IMR-90 (cell line): ENCODE data around the gene PSORS1C2. TPM values are rescaled to one million over a fixed set of nuclear protein-coding genes. Genes with fewer than 3 reads are reported as not detected.

Experiments
- ATAC-seq: fragments of 200-7000 bp; cut with Tn5 transposase; 2 replicates; pipeline ENCODE4 v1.9.1; 2020; ENCODE audit warnings: low read depth, mild to moderate bottlenecking, moderate library complexity
- BruUV-seq: library from RNA; stranded (reverse); fragments of 400-500 nt; replicated peaks from 2 replicates; lab custom pipeline; 2021; lab: Mats Ljungman, UMichigan
- CTCF ChIA-PET: fragments of 300-600 bp; formaldehyde crosslinking; extraction: SDS; loops from one replicate; lab custom pipeline; 2021; ENCODE audit warnings: antibody characterized with exemption; lab: Yijun Ruan, JAX
- POLR2A ChIA-PET: fragments of 300-600 bp; sonication (Branson Sonifier 250); formaldehyde crosslinking; loops from one replicate; lab custom pipeline; 2022; ENCODE audit warnings: antibody characterized with exemption; ENCODE audit not compliant: unreplicated experiment; lab: Charles Lee
- DNase-seq: peaks from one replicate; pipeline ENCODE4 v3.0.0; 2013
- H2AFZ ChIP-seq: replicated peaks from 2 replicates; pipeline ENCODE3; 2013; ENCODE audit warnings: low read length, mild to moderate bottlenecking; ENCODE audit not compliant: poor library complexity
- H2AK5ac ChIP-seq: 2 replicates; pipeline ENCODE4 v1.6.1; 2013; ENCODE audit warnings: low read depth, low read length, inconsistent platforms
- H2AK9ac ChIP-seq: replicated peaks from 2 replicates; pipeline ENCODE3; 2013; ENCODE audit warnings: mild to moderate bottlenecking, low read depth, low read length, moderate library complexity; ENCODE audit not compliant: poor library complexity
- H2BK120ac ChIP-seq: 2 replicates; pipeline ENCODE4 v1.6.1; 2013; ENCODE audit warnings: low read depth, low read length, inconsistent platforms
- H2BK15ac ChIP-seq: 3 replicates; pipeline ENCODE4 v1.6.1; 2013; ENCODE audit warnings: low read depth, low read length, inconsistent platforms
- H2BK20ac ChIP-seq: 2 replicates; pipeline ENCODE4 v1.6.1; 2013; ENCODE audit warnings: low read depth, mild to moderate bottlenecking, inconsistent platforms, low read length, moderate library complexity
- H2BK5ac ChIP-seq: 2 replicates; pipeline ENCODE4 v1.6.1; 2013; ENCODE audit warnings: mild to moderate bottlenecking, low read depth, low read length, inconsistent platforms; ENCODE audit not compliant: poor library complexity, severe bottlenecking
- H3K14ac ChIP-seq: replicated peaks from 2 replicates; pipeline ENCODE4 v1.6.1; 2013; ENCODE audit warnings: low read depth, low read length, inconsistent platforms
- H3K18ac ChIP-seq: 2 replicates; pipeline ENCODE4 v1.6.1; 2013; ENCODE audit warnings: low read depth, low read length, control low read depth
- H3K23ac ChIP-seq: 2 replicates; pipeline ENCODE4 v1.6.1; 2013; ENCODE audit warnings: low read depth, low read length, inconsistent platforms
- H3K27ac ChIP-seq: 2 replicates; pipeline ENCODE4 v1.5.1; 2013; ENCODE audit warnings: mild to moderate bottlenecking, control low read depth, low read length; ENCODE audit not compliant: insufficient read depth
- H3K27me3 ChIP-seq: 2 replicates; pipeline ENCODE4 v1.6.1; 2013; ENCODE audit warnings: low read length; ENCODE audit not compliant: control insufficient read depth, insufficient read depth
- H3K36me3 ChIP-seq: 2 replicates; pipeline ENCODE4 v1.6.1; 2013; ENCODE audit warnings: low read length, mixed read lengths; ENCODE audit not compliant: control insufficient read depth, insufficient read depth
- H3K4ac ChIP-seq: 2 replicates; pipeline ENCODE4 v1.6.1; 2013; ENCODE audit warnings: low read depth, low read length, inconsistent platforms
- H3K4me1 ChIP-seq: 2 replicates; pipeline ENCODE4 v1.6.1; 2013; ENCODE audit warnings: low read length, mixed read lengths; ENCODE audit not compliant: control insufficient read depth, insufficient read depth
- H3K4me2 ChIP-seq: 2 replicates; pipeline ENCODE4 v1.6.1; 2013; ENCODE audit warnings: low read depth, mild to moderate bottlenecking, control low read depth, low read length, moderate library complexity
- H3K4me3 ChIP-seq: 2 replicates; pipeline ENCODE4 v1.5.1; 2013; ENCODE audit warnings: low read depth, mild to moderate bottlenecking, control low read depth, low read length, moderate library complexity; ENCODE audit not compliant: insufficient read depth
- H3K56ac ChIP-seq: 2 replicates; pipeline ENCODE4 v1.6.1; 2013; ENCODE audit warnings: low read length, inconsistent platforms; ENCODE audit not compliant: insufficient read depth; ENCODE audit errors: extremely low read depth
- H3K79me1 ChIP-seq, 2 experiments: 2 replicates each; pipeline ENCODE4 v1.6.1; 2013; ENCODE audit warnings: low read length in 2 of 2, inconsistent platforms in 1 of 2, low read depth in 1 of 2
- H3K9ac ChIP-seq: 2 replicates; pipeline ENCODE4 v1.6.1; 2013; ENCODE audit warnings: low read depth, low read length, control low read depth
- H3K9me1 ChIP-seq: 2 replicates; pipeline ENCODE4 v1.6.1; 2013; ENCODE audit warnings: low read length, inconsistent platforms; ENCODE audit not compliant: insufficient read depth
- H3K9me3 ChIP-seq: 2 replicates; pipeline ENCODE4 v1.6.1; 2013; ENCODE audit warnings: low read length; ENCODE audit not compliant: control insufficient read depth, insufficient read depth
- H4K20me1 ChIP-seq: 2 replicates; pipeline ENCODE4 v1.6.1; 2013; ENCODE audit warnings: low read length, inconsistent platforms; ENCODE audit not compliant: insufficient read depth
- H4K5ac ChIP-seq: 2 replicates; pipeline ENCODE4 v1.6.1; 2013; ENCODE audit warnings: mild to moderate bottlenecking, low read depth, low read length, control low read depth
- H4K8ac ChIP-seq, 2 experiments: 2 replicates each; pipeline ENCODE4 v1.6.1; 2013; ENCODE audit warnings: low read depth in 2 of 2, low read length in 2 of 2, control low read depth in 1 of 2, inconsistent platforms in 1 of 2
- H4K91ac ChIP-seq: 2 replicates; pipeline ENCODE4 v1.6.1; 2013; ENCODE audit warnings: low read depth, low read length, inconsistent platforms; ENCODE audit not compliant: insufficient read depth
- FOS ChIP-seq: fragments of 150-350 bp; IDR thresholded peaks from 2 replicates; pipeline ENCODE4 v1.6.1; 2016; ENCODE audit warnings: low read depth, low read length
- MAFK ChIP-seq: IDR thresholded peaks from 2 replicates; pipeline ENCODE4 v1.6.1; 2012; ENCODE audit warnings: low read depth, low read length, improper control_type of control experiment
- MAZ ChIP-seq: IDR thresholded peaks from 2 replicates; pipeline ENCODE4 v1.6.1; 2012; ENCODE audit warnings: low read depth, mild to moderate bottlenecking, low read length, improper control_type of control experiment, moderate library complexity, borderline replicate concordance
- RAD21 ChIP-seq: IDR thresholded peaks from 2 replicates; pipeline ENCODE4 v1.6.1; 2012; ENCODE audit warnings: low read length, improper control_type of control experiment
- WGBS, 2 experiments: methylation state at CpG; one replicate each; pipeline versions ENCODE4 v1.1.5 to v1.1.7; 2013; ENCODE audit warnings: missing lambda C conversion rate in 2 of 2; ENCODE audit not compliant: insufficient read length in 1 of 2; ENCODE audit errors: extremely low coverage in 2 of 2; 5-methylcytosine and 5-hydroxymethylcytosine counted together
- dilution Hi-C: fragments of 300-500 bp; cut with HindIII; formaldehyde crosslinking; loops from one replicate; pipeline ENCODE4 v1.14.3; 2018; ENCODE audit warnings: low sequenced_read_pairs; ENCODE audit not compliant: unreplicated experiment
- in situ Hi-C: fragments of 300-500 bp; cut with MboI; formaldehyde crosslinking; loops from 3 replicates; pipeline ENCODE4 v1.14.3; 2019; ENCODE audit warnings: low sequenced_read_pairs, inconsistent platforms, mixed read lengths
- intact Hi-C: fragments of 100-400 bp; cut with micrococcal nuclease; formaldehyde crosslinking; loops from 2 replicates; pipeline ENCODE4 v1.10.0; 2022
- polyA plus RNA-seq, 3 experiments: library from polyadenylated mRNA; depleted of rRNA; stranded (reverse); fragments of >200 nt; gene quantifications; 2 replicates each; pipeline ENCODE4 v1.2.3, GENCODE V29; 2012; ENCODE audit warnings: low replicate concordance in 1 of 3
- total RNA-seq: library from RNA; depleted of rRNA; stranded (reverse); fragments of >200 nt; gene quantifications from 2 replicates; pipeline ENCODE4 v1.2.3, GENCODE V29; 2012

Gene PSORS1C2
- total and polyA plus RNA-seq, 2 of the 4 experiments (the other 2 are of a cell fraction), result not detected

- no peak for TF ChIP-seq RAD21
- TF ChIP-seq FOS, result peak; percentile 76
- peak; percentile 91; the same call in 1 of the 2 replicates for TF ChIP-seq MAZ
- no peak for TF ChIP-seq MAFK
- Histone ChIP-seq H4K20me1 (no peaks in the 10 kb centered on the region), H3K14ac (peak within 1 kb of the TSS; percentile 80), H3K23ac (peak within 1 kb of the TSS; percentile 60; the same call in 1 of the 2 replicates), H2BK20ac (peak within 1 kb of the TSS; percentile 82), H3K4me2 (peak within 1 kb of the TSS; percentile 22), H4K5ac (peak within 1 kb of the TSS; percentile 47), H3K9me3 (no peaks in the 10 kb centered on the region), H2AFZ (peak within 1 kb of the TSS; percentile 82), H4K8ac (peak within 1 kb of the TSS; percentile 84 to 92), H2AK5ac (peak within 1 kb of the TSS; percentile 89), H3K4me3 (no peak within 1 kb of the TSS), H3K79me1 (peaks cover 0 to 9% of the 10 kb centered on the region in 2 experiments; a peak in 2 of 4 replicates), H3K27ac (peak within 1 kb of the TSS; percentile 75), H2BK15ac (peak within 1 kb of the TSS; percentile 80; the same call in 2 of the 3 replicates), H2BK5ac (peak within 1 kb of the TSS; percentile 71), H3K9ac (peak within 1 kb of the TSS; percentile 27; the same call in 1 of the 2 replicates), H3K27me3 (peaks cover 21% of the 10 kb centered on the region), H2AK9ac (peak within 1 kb of the TSS; percentile 86), H3K56ac (no peak within 1 kb of the TSS), H3K4me1 (peaks cover 11% of the 10 kb centered on the region), H3K4ac (peak within 1 kb of the TSS; percentile 90), H3K9me1 (peaks cover 15% of the 10 kb centered on the region), H2BK120ac (peak within 1 kb of the TSS; percentile 92), H3K18ac (peak within 1 kb of the TSS; percentile 48), H3K36me3 (no peaks in the 10 kb centered on the region), H4K91ac (peak within 1 kb of the TSS; percentile 93)
- CTCF ChIA-PET, result interaction anchor here (0.7 to 3.4 kb wide), 4 partner anchors 23 to 78 kb away, joined by 3 to 10 read pairs (median 4); no protein-coding TSS in a partner anchor
- POLR2A ChIA-PET, result no interaction called here
- ATAC-seq (peak; percentile 99), DNase-seq (peak; percentile 95)
- intact Hi-C loops, result no loop called here
- dilution Hi-C loops, result no loop called here
- BruUV-seq, result no TSS peak
- in situ Hi-C loops, result no loop called here
- no CpG with 5 or more reads among the region's 3 CpGs for WGBS, 2 experiments
Observed at GRCh38 chr6:31114541-31114878, 24.4 kb downstream of the PSORS1C2 start, which contains the start of gene PSORS1C1. TSS of gene PSORS1C1 (plus strand) at chr6:31114800. CDS start at chr6:31129633, 14,833 bp downstream.
